Measurements from ENCODE around the gene MASP2.

DNA sequence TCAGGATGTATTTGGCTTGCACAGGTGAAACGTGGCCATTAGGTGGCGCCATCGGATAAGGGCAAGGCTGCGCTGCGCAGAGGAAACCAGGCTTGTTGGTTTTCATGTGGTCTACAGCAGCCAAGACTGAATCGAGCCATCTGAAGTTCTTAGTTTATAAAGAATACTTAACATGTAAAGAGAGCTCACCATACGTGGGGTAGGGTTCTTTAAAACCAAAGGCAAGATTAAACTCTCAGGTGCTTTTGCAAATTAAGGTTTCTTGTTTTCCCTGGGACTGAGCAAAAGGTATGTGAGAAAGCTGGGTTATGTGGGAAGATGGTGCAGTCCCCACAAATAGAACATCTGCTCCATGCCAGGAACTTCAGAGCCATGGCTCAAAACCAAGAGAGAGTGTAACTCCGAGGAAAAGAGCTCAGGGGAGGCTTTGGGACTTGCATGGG is 9.3 kb downstream of the MASP2 start:
- TF ChIP-seq, protein P1, sequence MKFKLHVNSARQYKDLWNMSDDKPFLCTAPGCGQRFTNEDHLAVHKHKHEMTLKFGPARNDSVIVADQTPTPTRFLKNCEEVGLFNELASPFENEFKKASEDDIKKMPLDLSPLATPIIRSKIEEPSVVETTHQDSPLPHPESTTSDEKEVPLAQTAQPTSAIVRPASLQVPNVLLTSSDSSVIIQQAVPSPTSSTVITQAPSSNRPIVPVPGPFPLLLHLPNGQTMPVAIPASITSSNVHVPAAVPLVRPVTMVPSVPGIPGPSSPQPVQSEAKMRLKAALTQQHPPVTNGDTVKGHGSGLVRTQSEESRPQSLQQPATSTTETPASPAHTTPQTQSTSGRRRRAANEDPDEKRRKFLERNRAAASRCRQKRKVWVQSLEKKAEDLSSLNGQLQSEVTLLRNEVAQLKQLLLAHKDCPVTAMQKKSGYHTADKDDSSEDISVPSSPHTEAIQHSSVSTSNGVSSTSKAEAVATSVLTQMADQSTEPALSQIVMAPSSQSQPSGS (IDR thresholded peaks at IDR 0.05; ENCODE audit: low read length): no peak
- no peak for TF ChIP-seq RNF2 (IDR thresholded peaks at IDR 0.05; ENCODE audit: borderline replicate concordance, low read depth, low read length, missing control alignments, poor library complexity, severe bottlenecking)
- no peak for TF ChIP-seq TEAD4 (IDR thresholded peaks at IDR 0.05; ENCODE audit: low read depth, low read length)
- no peak for TF ChIP-seq ZNF274 (IDR thresholded peaks at IDR 0.05; ENCODE audit: borderline replicate concordance, extremely low read depth, low read length)
- TF ChIP-seq POLR2A (IDR thresholded peaks at IDR 0.05; ENCODE audit: control extremely low read depth in 1 of 2, low read depth in 2 of 2, low read length in 2 of 2): no peak
- peak; percentile 92 to 98 (median 96) for TF ChIP-seq CTCF (IDR thresholded peaks at IDR 0.05; ENCODE audit: control extremely low read depth in 1 of 3, insufficient read depth in 1 of 3, low read depth in 1 of 3, low read length in 3 of 3)
- no peak for TF ChIP-seq TBP (IDR thresholded peaks at IDR 0.05; ENCODE audit: low read depth, low read length)
